Glutamatergic neuron (in vitro differentiated cells): ENCODE measurements around the gene PPP2R1A. TPM values are rescaled to one million over a fixed set of nuclear protein-coding genes. Genes with fewer than 3 reads are reported as not detected.
"Not testable (repeated sequence)": the region's sequence is repeated elsewhere in the genome, so short reads cannot be mapped to it uniquely, and the experiment has no call there.

ENCODE experiments used
- DNase-seq: peaks from one replicate; pipeline ENCODE4 v3.0.0; 2022
- H3K27ac Mint-ChIP-seq: one replicate; pipeline ENCODE4 v1.8.0; 2020; ENCODE audit warnings: mild to moderate bottlenecking, mixed read lengths, inconsistent platforms; ENCODE audit not compliant: unreplicated experiment
- H3K27me3 Mint-ChIP-seq: one replicate; pipeline ENCODE4 v1.8.0; 2020; ENCODE audit warnings: mild to moderate bottlenecking, moderate library complexity, mixed read lengths, inconsistent platforms; ENCODE audit not compliant: unreplicated experiment
- H3K36me3 Mint-ChIP-seq: one replicate; pipeline ENCODE4 v1.8.0; 2020; ENCODE audit warnings: mild to moderate bottlenecking, mixed read lengths, inconsistent platforms; ENCODE audit not compliant: unreplicated experiment
- H3K4me1 Mint-ChIP-seq: one replicate; pipeline ENCODE4 v1.8.0; 2020; ENCODE audit warnings: mild to moderate bottlenecking, low read depth, mixed read lengths, inconsistent platforms; ENCODE audit not compliant: unreplicated experiment
- H3K4me3 Mint-ChIP-seq: one replicate; pipeline ENCODE4 v1.8.0; 2020; ENCODE audit warnings: mild to moderate bottlenecking, mixed read lengths, inconsistent platforms; ENCODE audit not compliant: unreplicated experiment
- H3K9me3 Mint-ChIP-seq: one replicate; pipeline ENCODE4 v1.8.0; 2020; ENCODE audit warnings: mild to moderate bottlenecking, moderate library complexity, mixed read lengths, inconsistent platforms; ENCODE audit not compliant: unreplicated experiment
- CTCF ChIP-seq: fragments of 200-600 bp; sonication (generic); IDR thresholded peaks from one replicate; pipeline ENCODE4 v1.5.0; 2021; ENCODE audit not compliant: partially characterized antibody, unreplicated experiment
- total RNA-seq: library from RNA; stranded (reverse); fragmentation: NEBNext Ultra II Directional; extraction: Animal tissue kit (Norgen Biotek cat#: 25700); gene quantifications from one replicate; pipeline ENCODE4 v1.2.1, GENCODE V29; 2021; ENCODE audit not compliant: unreplicated experiment

The PPP2R1A gene
- total RNA-seq, 1 donor from 2014 or later, result 311 TPM

GRCh38 chr19:52248241-52248640 is 58.4 kb downstream of the PPP2R1A start:
- H3K4me3 Mint-ChIP-seq, result no peak overlapping the region

DNA sequence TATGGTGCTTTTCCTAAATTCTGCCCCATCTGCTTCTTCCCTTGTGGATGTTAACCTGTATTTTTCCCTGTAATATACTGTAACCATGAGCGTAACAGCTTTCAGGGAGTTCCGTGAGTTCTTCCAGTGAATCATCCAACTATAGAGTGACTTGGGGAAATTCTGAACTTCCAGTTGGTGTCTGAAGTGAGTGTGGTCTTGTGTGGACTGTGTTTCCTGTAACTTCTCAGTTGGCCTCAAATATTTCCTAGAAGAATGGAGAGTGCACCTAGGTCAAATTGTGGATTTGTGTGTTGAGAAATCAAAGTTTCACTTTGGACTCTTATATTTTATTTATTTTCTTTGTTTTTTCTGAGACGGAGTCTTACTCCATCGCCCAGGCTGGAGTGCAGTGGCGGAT is 68.6 kb downstream of the PPP2R1A start:
- Mint-ChIP-seq H3K27ac (no peak overlapping the region), H3K27me3 (peaks cover 1% of the 10 kb centered on the region), H3K4me3 (no peak overlapping the region), H3K9me3 (peaks cover 7% of the 10 kb centered on the region), H3K36me3 (peaks cover 9% of the 10 kb centered on the region), H3K4me1 (no peaks in the 10 kb centered on the region)
- no peak for DNase-seq
- no peak for TF ChIP-seq CTCF

More at GRCh38 chr19:52248241-52248640, 58.4 kb downstream of the PPP2R1A start:
- H3K36me3 Mint-ChIP-seq, result no peaks in the 10 kb centered on the region
- no peak overlapping the region for H3K27ac Mint-ChIP-seq
- DNase-seq, result peak; percentile 56
- H3K4me1 Mint-ChIP-seq, result no peaks in the 10 kb centered on the region
- H3K27me3 Mint-ChIP-seq, result no peaks in the 10 kb centered on the region
- no peak for TF ChIP-seq CTCF
- H3K9me3 Mint-ChIP-seq, result peaks cover 2% of the 10 kb centered on the region

GRCh38 chr19:52265556-52265955 is 75.7 kb downstream of the PPP2R1A start:
- H3K4me3 Mint-ChIP-seq, H3K36me3 Mint-ChIP-seq, H3K4me1 Mint-ChIP-seq, DNase-seq, H3K27me3 Mint-ChIP-seq, H3K9me3 Mint-ChIP-seq, H3K27ac Mint-ChIP-seq: not testable (repeated sequence)

DNA sequence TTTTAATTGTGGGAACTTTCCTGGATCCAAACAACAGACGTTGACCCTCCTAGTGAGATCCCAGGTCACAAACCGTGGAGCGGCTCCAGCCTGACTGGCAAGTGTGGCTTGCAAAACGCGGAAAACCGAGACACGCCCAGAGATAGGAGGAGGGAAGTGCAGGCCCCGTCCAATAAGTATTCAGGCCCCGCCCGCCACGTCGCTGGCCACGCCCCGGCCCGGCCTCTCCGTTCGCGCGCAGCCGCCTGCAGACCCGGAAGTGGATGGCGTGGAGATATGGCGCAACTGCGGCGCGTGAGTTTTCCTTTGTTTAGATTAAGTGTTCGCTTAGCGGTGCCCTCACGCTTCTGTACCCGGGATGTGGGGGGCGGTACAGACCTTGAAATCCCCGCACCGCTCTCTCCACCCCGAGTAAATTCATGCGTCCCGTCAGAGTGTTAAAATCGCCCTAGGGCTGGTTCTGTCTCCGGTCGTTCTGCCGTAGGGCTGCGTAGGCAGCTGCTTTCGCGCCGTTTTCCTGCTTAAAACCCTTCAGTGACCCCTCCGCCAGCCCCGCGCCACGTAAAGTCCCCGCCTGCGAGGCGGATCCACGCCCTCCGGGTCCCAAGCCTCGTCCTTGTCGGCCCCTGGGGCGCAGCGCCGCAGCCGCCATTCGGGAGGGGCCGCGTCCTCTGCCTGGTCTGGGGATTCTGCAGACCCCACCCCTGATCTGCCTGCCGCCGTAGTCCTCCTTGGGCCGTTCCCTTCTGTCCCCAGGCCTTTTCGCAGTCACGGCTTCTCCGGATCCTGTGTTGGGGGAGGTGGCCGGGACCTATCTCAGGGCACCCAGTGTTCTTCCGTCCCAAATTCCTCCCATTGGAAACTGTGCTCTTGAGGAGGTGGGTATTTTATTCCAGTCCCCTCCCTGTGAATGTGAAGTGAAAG is 79.7 kb downstream of the PPP2R1A start, which contains the start of gene ZNF766:
TSS of gene ZNF766 (plus strand) at position 250 of the 924 bp plus-strand sequence. CDS start at position 277, 27 bp downstream.
- peaks cover 4% of the 10 kb centered on the region for H3K4me1 Mint-ChIP-seq
- peak within 1 kb of the TSS; percentile 96 for H3K4me3 Mint-ChIP-seq
- peaks cover 11% of the 10 kb centered on the region for H3K9me3 Mint-ChIP-seq
- TF ChIP-seq CTCF, result peak; percentile 10
- DNase-seq, result peak; percentile 99
- peaks cover 31% of the 10 kb centered on the region for H3K36me3 Mint-ChIP-seq
- peak within 1 kb of the TSS; percentile 98 for H3K27ac Mint-ChIP-seq
- peaks cover 8% of the 10 kb centered on the region for H3K27me3 Mint-ChIP-seq

GRCh38 chr19:52270266-52270885 is 80.5 kb downstream of the PPP2R1A start:
- Mint-ChIP-seq H3K27ac (peak overlapping the region; percentile 98), H3K36me3 (peaks cover 32% of the 10 kb centered on the region), H3K4me3 (peak overlapping the region; percentile 96), H3K27me3 (peaks cover 8% of the 10 kb centered on the region), H3K9me3 (peaks cover 11% of the 10 kb centered on the region), H3K4me1 (peaks cover 4% of the 10 kb centered on the region)
- no peak for TF ChIP-seq CTCF
- DNase-seq, result peak; percentile 30
